ENCODE data around the gene ARMS2.

The ARMS2 gene

GRCh38 chr10:122454603-122455080, at the start of gene ARMS2:
Gene ARMS2 (plus strand): TSS chr10:122454653. CDS start chr10:122454728, 75 bp downstream.
- no peak for TF ChIP-seq CTCF (IDR thresholded peaks at IDR 0.05; ENCODE audit: low read depth, low read length)
- no peak for DNase-seq (ENCODE audit: extremely low read depth, low read depth)

- TF ChIP-seq CTCF (IDR thresholded peaks at IDR 0.05; ENCODE audit: low read depth, low read length): no peak
- DNase-seq (ENCODE audit: extremely low read depth, low read depth): no peak
These were observed 46.9 kb upstream of the ARMS2 start for GRCh38 chr10:122407375-122408125.

- no peak for DNase-seq (ENCODE audit: extremely low read depth, low read depth)
- no peak for TF ChIP-seq CTCF (IDR thresholded peaks at IDR 0.05; ENCODE audit: low read depth, low read length)
These were observed 41.1 kb upstream of the ARMS2 start for GRCh38 chr10:122413327-122413726.

- TF ChIP-seq CTCF (IDR thresholded peaks at IDR 0.05; ENCODE audit: low read depth, low read length): no peak
- DNase-seq (ENCODE audit: extremely low read depth, low read depth): no peak
These were observed 36.8 kb upstream of the ARMS2 start for GRCh38 chr10:122417667-122418066.

GRCh38 chr10:122419016-122419415, 35.4 kb upstream of the ARMS2 start:
- no peak for TF ChIP-seq CTCF (IDR thresholded peaks at IDR 0.05; ENCODE audit: low read depth, low read length)
- no peak for DNase-seq (ENCODE audit: extremely low read depth, low read depth)

GRCh38 chr10:122419876-122420623, 34.4 kb upstream of the ARMS2 start:
- DNase-seq (ENCODE audit: extremely low read depth, low read depth): peak; percentile 20
- TF ChIP-seq CTCF (IDR thresholded peaks at IDR 0.05; ENCODE audit: low read depth, low read length): no peak

- TF ChIP-seq CTCF (IDR thresholded peaks at IDR 0.05; ENCODE audit: low read depth, low read length): no peak
- no peak for DNase-seq (ENCODE audit: extremely low read depth, low read depth)
These were observed 33.8 kb upstream of the ARMS2 start for GRCh38 chr10:122420624-122421007.
